Stimulated activated CD8-positive, alpha-beta memory T cell treated with anti-CD3 and anti-CD28 coated beads, Interleukin-2, amount 100 ng/mL, for 1 hour (primary cell): ENCODE results near the gene STAC.
"Not testable (repeated sequence)": the region's sequence is repeated elsewhere in the genome, so short reads cannot be mapped to it uniquely, and the experiment has no call there.

Experiments used
- DNase-seq, 2 donors: peaks; one replicate each; pipeline ENCODE4 v3.0.0-alpha.2; 2020; ENCODE audit warnings: low read depth in 2 of 2

STAC gene

DNA sequence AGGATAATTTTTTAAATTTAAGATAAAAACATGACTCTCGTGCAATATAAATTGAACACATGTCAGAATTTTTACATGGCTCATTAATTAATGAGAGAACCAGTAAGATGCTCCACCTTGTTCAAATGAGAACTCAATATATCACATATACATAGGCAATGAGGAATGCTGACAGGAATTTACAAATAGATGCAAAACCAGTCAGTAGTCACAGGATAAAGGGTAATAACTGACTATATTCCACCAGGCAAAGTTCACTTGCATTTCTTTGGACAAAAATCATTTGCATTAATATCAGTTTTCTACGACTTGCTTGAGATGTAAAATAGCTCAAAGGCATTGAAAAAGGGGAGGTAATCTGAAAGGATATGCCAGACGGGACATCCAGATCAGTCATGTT lies 139.4 kb downstream of the STAC start:
- DNase-seq = no peak

DNA sequence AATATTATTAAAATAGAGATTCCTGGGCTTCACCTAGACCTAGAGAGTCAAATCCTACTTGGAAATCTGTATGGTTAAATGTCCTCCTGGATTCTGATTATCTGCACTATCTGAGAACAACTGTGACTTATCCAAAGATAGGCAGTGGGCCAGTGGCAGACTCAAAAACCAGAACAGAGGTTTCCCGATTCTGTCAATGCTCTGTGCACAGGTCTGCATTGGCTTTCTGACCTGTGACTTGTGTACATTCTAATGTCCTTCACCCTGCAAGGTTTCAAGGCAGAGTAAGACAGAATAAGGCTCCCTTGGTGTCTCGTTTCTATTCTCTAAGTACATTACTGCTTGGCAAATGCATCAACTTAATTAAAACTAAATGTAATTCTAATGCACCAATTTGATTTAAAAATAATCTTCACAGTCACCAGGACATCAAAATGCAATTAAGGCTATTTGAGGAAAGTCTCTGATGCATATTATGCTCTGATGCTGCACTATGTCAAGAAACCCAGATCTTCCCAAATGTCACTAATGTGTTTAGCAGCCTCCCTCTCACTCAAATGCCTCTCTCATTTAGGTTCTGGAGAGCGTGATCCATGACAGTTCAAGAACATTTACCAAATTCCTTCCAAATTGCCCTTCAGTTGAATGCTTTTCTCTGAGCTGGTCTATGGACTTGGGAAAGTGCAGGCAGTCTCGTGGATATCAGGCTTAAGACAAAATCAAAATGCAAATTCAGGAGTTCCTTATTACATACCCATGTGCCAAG lies 140.1 kb downstream of the STAC start:
- DNase-seq = no peak

DNA sequence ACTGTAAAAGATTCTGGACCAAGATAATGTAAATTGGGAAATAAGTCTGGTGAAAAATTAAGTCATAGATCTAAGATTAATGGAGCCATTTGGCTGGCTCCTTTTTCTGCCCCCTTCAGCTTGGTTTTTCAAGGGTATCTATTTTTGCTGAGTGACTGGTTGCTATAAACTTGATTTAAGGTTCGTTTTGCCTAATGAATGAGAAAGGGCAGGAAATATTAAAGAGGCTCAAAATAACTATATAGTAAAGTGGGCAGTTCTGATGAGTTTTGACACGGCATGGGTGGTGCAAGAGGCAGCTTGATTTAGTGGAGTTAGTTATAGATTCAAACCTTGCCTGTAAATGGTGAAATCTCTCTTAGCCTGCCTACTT lies 140.7 kb downstream of the STAC start:
- DNase-seq = no peak

DNA sequence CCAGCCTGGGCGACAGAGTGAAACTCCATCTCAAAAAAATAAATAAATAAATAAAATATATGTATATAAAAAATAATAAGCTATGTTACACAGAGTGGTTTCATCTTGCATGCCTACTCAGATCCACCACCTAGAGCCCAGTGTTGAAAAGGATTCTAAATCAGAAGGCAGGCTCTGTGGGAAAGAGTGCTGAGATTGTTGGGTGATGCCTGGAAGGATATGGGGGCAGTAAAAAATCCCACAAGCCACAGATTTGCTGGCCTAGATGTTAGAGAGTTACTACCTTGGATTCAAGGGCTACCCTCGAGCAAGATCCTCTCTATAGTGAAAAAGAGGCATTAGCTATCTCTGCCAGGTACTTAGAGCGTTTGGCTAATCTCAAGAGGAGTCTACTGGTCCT lies 144.3 kb downstream of the STAC start:
- DNase-seq = no peak

DNA sequence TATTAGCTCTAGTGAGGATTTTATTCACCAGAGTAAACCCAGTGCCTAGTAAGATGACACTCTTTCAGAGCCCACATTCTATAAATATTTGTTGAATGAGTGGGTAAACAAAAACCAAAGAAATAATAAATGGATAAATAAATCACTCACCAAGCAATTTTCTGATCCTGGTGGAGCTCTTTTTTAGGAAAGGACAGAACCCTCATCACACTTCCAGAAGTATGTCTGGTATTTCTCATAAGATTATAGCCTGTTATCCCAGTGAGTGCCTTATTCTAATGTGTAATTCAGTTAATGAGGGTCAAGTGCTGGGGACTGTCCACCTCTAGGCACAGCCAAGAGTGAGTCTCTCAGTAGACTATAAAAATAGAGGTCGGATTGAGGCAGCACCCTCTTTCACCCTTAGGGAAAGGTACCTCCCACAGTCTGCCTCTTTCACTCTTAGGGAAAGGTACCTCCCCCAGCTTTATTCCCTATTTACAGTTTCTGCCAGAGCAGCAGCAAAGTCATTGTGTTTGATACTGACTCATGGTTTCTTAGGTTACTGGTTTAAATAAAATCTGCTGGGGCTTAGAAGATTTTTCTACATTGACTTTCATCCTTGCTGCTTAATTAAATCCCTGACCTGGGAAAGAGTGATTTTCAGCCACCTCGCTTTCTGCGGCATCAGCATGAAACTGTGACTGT lies 145.0 kb downstream of the STAC start:
- no peak for DNase-seq

DNA sequence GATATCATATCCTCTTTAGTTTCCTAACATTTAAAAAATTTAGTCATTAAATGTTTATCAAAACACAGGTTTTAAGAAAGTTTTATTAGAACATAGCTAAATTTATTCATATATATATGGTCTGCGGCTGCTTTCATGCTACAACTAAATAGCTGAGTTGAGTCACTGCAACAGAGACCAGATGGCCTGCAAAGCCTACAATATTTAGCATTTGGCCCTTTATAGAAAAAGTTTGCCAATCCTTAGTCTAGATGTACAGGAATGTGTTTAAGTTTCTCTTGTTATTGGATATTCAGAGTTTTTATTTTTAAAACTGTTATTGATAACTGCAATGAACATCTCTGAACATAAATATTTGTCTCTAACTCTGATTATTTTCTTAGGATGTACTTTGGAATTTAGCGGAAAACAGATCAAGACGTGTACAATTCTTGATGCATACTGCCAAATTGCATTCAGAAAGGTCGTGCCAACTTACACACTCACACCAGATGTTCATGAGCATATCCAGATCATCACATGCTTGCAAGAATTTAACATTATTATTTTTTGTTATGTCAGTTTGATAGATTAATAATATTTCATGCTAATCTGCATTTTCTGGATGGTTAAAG lies 157.9 kb downstream of the STAC start:
- no peak for DNase-seq

DNA sequence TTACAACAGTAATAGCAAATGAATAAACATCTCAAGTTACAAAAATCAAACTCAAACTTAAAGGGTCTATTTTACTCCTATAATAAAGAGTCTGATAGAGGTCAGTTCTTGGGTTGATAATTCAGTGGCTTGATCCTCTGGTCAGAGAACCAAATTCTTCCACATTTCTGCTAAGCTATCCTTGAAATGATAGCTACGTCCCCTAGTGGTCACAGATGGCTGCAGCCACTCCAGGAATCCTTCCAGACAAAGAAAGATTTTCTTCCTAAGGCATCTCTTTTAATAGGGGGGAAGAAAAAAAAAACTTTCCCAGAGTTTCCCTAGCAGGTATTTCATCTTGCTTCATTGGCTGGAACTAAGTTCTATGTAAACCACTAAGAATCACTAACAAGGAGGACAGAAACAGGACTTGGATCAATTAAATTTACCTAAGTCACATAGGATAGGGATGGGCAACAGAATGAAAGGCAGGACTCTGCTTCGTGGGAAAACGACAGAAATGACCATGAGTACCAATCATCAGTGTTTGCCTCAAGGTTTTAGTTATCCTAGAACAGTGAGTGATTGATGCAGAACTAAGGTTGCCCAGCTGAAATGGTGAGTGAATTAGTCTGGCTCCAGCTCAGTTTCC lies 160.7 kb downstream of the STAC start:
- no peak for DNase-seq

DNA sequence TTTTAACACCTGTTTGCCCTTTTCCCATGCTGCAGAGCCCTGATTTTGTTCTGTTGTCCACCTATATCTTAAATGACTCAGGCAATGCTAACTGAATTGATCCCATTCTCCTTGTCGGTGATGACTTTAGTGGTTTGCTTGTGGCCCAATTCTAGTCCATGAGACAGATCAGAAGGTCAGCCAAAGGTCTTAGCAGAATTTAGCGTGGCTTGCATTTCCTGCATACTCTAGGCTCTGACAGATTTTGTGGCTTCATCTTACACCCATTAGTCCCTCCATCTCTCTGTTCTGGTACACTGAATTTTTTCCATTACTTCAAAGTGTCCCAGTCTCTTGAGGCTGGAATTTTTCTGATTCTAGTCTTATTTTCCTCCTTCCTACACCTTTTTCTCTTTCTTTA lies 161.9 kb downstream of the STAC start:
- DNase-seq = no peak

DNA sequence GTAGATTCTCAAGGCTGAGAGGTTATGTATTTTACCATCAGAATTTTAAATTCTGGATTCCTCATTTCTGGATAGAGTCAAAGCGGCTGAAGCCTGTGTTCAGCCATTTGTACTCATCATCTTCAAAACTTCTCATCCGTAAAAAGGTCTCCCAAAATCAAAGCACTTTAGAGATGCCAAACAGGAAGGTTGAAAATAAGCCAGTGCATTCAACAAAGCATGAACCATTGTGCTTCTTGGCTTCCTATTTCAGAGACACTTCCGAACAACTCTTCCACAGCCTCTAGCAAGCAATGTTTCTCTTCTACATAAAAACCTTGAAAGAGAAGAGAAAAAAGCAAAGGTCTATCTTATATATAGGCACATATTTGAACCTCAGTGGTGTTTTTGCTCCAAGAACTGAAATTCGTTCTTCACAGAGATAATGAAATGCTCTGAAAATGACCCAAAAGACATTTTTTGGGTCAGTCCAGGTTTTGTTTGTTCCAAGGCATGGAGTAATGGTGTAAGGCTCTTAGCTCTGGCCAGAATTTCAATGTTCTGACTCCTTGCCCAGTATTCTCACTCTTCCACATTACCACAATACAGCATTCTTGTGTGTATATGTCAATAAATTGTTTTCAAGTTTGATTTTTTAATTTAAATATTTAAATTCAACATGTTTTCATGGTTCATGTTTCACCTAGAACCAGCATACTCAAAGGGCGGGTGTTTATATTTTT lies 163.1 kb downstream of the STAC start:
- no peak for DNase-seq

DNA sequence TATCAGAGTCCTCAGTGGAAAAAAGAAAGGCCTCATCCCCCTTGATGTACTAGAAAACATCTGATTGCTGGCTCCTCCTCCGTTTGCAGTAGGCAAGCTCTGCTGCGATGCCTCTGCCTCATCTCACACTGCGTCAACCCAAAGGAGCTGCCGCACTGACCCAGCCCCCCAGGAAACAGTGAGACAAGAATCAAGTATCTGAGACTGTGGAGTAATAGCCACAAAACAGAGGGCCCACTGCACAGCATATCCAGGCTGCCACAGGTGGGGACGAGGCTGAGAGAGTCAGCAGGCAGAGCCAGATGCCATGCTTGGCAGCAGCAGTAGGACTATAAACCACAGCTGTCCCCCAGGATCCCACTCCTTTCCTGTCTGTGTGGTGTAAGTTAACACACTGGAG lies 165.9 kb downstream of the STAC start:
- DNase-seq = no peak

DNA sequence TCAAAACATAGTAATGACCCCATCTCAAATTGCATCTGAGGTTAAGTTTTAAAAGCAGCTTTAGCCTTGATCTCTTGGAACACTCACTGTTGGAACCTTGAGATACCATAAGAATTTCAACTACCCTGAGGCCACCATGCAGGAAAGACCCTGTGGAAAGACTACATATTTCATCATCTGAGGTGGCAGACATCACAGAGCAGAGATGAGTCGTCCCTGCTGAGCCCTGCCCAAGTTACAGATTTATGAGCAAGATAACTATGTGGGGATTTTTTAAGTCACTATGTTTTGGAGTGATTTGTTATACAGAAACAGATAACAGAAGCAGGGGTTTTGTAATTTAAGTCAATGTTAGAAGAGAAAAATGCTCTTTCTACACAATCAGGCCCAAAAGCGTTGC lies 168.4 kb downstream of the STAC start:
- DNase-seq = no peak

DNA sequence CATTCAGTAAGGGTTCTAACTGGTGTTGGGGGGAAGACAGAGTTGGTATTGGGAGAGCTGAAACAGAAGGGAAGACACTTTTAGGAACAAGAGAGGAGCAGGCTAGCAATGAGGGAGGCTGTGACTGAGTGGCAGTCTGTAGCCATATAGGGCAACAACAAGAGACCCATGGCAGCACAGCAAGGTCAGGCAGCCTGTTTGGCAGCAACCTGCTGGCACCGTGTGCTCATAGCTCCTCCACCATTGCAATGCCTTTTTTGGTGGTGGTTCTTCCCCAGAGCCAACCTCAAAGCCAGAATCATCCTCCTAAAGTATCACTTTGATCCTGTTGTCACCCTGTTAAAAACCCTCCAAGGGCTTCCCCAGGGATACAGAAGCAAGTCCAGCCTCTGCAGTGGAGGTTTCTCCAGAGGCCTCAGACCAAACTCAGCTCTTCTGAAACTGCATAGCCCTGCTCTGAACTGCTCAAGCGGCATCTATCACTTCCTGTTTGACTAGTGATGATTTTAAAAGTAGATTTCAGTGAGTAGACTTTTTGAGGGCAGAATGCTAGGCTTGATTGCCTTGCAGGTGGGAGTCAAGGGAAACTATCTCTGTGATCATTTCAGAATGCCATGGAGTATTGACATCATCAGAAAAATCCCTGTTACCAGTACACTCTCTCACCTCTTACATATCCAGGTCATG lies 176.9 kb downstream of the STAC start:
- no peak for DNase-seq

DNA sequence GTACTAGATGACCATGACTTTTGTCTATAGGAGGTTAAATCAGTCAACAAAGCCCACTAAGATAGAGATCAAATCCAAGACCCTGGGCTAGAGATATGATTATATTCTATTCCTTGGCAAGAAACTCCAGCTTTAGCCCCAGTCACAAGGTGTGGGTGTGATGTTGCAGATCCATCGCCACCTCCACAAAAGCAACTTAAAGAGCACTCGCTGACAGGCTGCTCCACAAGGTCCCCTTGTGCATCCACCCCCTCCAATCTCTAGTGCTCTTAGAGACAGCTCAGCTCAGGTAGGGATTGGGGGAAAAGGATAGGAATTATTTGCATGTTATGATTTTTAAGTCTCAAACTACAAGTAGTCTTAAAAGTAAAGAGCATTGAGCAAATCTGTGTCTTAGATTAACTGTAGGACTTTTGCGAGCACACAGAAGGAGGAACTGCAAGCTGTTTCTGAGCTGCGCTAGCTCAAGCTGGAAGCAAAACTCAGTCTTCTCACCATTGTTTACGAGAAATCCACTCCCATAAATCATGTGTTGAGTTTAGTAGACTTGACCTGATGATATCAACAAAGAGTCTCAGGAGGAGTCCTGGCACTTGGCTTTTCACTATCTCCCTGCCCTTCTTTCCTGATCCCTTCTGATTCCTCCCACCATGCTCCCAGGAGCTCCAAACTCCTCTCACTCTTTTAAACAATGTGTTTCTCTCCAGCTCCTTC lies 177.6 kb downstream of the STAC start:
- DNase-seq = no peak

DNA sequence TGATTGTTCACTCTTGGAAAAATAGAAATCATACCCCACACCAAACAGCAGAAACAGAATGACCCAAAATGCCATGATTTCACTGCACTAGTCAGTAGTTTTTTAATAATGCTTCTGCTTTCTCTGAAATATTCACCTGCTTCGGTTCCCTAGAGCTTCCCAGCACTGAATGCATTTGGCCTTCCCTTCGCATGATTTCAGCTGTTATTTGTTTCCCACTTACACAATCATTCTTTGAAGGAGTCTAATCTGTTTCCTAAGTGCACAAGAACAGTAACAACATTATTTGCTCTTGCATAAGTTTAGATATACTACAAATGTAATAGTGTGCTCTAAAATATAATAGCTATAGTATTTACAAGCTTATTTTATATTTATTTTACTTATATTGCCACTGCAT lies 178.7 kb downstream of the STAC start:
- no peak for DNase-seq

DNA sequence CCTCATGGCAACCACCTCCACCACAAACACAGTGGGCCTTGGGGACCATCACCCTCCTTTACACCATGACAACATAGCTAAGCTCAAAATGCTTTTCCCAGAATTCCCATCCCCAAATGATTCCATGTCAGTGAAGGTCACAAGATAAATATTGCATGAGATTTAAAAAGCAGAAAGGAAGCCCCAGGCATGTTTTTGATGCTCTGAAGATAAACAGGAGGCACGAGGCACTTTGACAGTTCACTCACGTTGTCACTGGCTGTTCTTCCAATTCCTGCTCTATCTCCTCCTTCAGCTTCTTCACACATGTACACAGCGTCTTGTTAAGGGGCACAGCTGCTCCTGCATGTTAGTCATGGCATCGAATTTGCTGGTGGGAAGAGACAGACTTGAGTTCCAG lies 180.4 kb downstream of the STAC start:
- DNase-seq = no peak

DNA sequence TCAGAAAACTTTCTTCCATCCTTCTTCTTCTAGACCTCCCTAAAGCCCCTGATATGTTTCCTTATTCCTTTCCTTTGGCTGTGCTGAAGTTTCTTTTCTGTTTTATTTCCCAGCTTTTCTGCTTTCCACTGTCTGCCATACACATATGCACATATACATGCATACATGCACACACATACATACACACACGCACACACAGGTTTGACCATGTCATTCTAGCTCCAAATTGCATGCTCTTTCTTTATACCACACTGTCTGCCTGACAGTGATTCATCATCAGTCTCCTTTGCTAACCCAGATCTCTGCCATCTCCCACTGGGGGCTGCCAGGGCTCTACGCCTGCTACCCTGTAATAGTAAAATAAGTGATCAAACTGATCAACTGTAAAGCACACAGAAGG lies 181.3 kb downstream of the STAC start:
- DNase-seq = no peak

DNA sequence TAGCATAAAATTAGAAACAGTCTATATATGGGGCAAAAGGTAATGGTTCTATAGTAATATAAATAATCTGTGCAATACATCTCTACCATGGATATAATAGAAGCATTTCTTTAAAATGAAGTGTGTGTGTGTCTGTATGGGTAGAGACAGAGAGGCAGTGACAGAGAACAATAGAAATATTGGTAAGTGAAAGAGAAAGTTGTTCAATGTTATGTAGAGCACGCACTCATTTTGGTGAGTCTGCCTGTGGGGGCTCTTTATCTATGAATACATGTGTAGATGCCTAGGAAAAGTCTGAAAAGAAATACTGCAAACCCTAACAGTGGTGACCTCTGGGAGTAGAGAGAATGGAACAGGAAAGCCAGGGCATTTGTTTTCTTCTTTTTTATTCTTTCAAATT lies 182.6 kb downstream of the STAC start:
- no peak for DNase-seq

DNA sequence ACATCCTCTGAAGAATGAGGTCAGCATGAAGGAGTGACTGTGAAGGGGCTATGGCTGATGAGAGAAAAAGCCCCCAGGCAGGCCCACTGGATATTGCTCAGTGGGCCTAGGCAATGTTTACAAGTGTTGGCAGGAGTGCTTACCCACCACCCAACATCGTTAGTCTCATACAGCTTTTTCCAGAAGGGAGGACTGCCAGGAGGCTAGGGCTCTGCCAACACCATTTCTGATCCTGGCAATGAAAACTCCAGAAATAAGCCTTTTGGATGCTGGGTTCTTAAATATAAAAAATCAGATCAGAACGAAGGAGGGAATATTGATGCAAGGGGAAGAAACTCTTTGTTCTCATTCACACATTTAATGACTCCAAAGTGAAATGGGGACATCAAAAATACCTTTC lies 194.9 kb downstream of the STAC start:
- no peak for DNase-seq

DNA sequence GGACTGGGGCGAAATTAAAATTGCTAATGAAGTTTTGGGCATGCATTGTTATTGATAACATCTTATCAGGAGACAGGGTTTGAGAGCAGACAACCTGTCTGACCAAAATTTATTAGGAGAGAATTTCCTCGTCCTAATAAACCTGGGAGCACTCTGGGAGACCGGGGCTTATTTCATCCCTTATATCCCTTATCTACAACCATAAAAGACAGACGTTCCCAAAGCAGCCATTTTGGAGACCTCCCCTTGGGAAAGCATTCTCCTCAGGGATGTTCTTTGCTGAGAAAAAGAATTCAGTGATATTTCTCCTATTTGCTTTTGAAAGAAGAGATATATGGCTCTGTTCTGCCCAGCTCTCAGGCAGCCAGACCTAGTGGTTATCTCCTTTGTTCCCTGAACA lies 198.1 kb downstream of the STAC start:
- not testable (repeated sequence) for DNase-seq

DNA sequence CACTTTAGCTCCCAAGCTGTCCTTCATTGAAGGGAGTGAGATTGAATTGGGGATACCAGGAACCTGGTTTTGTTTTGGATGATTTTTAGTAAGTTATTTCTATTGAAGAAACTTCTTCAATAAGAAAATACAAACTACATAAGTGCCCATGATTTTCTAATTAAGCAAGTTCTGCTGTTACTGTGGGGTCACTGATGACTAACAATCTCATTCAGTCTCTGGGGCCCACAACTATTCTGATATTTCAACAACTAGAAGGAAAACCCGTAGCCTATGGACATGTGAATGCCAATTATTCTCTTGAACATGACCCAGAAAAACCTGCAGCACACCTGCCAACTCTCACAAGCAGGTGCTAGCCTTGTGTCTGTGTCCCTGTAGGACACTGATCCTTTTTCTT lies 199.4 kb downstream of the STAC start:
- DNase-seq = no peak

DNA sequence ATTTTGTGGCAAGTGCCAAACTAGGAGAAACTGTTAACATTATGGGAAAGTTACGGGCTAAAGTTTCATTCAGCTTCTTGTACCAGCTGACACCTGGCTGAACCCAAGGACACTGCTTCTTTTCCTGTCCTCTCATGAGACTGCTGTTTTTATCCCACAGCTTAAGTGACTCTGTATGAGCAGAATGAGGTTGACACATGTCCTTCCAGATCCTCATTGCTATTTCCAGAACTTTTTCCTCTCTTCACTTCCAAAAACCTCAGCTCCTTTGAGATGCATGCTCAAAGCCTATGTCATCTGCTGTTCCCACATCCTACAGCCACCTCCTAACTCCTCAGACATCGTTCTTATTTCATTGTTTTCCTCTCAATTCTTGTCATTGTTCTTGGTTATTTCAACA lies 200.4 kb downstream of the STAC start:
- no peak for DNase-seq
